Putamen (tissue), 1 donor: ENCODE results near the gene GUSB.
"Not testable (repeated sequence)": the region's sequence is repeated elsewhere in the genome, so short reads cannot be mapped to it uniquely, and the experiment has no call there.

Experiments used
- DNase-seq: peaks from one replicate; pipeline ENCODE4 v3.0.0-alpha.2; 2016; ENCODE audit warnings: low spot score

Gene GUSB

DNA sequence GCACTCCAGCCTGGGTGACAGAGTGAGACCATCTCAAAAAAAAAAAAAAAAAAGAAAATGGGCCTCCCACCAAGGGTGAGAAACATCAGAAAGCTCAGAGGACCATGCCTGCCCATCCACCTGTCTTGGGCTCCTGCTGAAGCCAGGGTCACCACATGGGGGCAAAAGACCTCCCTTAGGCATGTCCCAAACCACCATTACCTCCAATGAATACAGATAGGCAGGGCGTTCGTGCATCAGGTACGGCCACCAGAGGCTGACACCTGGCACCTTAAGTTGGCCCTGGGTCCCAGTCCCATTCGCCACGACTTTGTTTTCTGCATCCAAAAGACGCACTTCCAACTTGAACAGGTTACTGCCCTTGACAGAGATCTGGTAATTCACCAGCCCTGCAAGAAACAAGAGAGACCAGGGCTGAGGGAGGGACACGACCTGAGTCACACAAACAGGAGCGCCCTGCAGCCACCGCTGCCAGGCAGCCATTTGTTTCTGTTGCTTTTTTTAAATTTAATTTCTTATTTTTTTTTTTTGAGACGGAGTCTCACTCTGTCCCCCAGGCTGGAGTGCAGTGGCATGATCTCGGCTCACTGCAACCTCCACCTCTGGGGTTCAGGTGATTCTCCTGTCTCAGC is 6.1 kb downstream of the GUSB start:
- DNase-seq: no peak

- DNase-seq: no peak
Observed at GRCh38 chr7:65974876-65975275, 7.1 kb downstream of the GUSB start.

DNA sequence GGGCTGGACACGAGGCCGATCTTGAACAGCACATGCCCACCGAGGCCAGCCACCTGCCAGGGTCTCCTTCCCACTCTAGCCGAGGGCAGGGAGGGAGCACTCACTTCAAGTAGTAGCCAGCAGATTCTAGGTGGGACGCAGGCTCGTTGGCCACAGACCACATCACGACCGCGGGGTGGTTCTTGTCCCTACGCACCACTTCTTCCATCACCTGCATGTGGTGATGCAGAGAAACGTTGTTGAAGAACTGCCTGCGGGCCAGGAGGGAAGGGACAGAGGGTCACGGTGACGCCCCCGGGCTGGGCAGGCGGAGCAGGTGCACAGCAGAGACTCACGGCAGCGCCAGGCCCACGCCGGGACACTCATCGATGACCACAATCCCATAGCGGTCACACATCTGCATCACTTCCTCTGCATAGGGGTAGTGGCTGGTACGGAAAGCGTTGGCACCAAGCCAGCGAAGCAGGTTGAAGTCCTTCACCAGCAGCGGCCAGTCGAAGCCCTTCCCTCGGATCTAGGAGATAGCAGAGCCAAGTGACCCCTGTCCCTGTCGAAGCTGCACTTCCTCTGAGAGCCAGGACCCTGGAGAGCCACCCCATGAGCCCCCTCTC is 7.7 kb downstream of the GUSB start:
- DNase-seq: no peak

- DNase-seq: no peak
Observed at GRCh38 chr7:65972976-65973375, 9.0 kb downstream of the GUSB start.

GRCh38 chr7:65971021-65971420 is 11.0 kb downstream of the GUSB start:
- no peak for DNase-seq

GRCh38 chr7:65968256-65969185 is 13.5 kb downstream of the GUSB start:
- DNase-seq: no peak

GRCh38 chr7:65967361-65968155 is 14.5 kb downstream of the GUSB start:
- DNase-seq: no peak

DNA sequence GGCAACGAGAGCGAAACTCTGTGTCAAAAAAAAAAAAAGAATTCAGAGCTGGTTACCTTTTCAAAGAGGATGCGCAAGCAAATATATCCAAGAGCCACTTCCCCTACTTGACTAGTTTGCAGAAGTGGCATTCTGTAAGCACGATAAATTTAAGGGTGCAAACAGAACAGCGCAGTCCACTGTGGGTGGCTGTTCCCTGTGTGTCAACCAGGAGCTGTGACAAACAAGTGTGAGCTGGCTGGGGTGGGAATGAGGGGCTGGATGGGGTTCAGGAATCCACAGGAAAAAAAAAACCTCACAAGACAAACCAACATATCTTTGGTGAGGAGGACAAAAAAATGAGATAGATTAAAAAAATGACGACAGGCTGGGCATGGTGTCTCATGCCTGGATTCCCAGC is 15.9 kb downstream of the GUSB start:
- no peak for DNase-seq

- not testable (repeated sequence) for DNase-seq
Observed at GRCh38 chr7:65964671-65965070, 17.3 kb downstream of the GUSB start.

- no peak for DNase-seq
Observed at GRCh38 chr7:65962033-65962432, 20.0 kb downstream of the GUSB start.

- DNase-seq: no peak
Observed at GRCh38 chr7:65960351-65961074, 21.5 kb downstream of the GUSB start.

- DNase-seq: no peak
Observed at GRCh38 chr7:65955718-65956117, 26.3 kb downstream of the GUSB start.

- DNase-seq: peak; percentile 45
Observed at GRCh38 chr7:65953890-65954450, 28.0 kb downstream of the GUSB start.

DNA sequence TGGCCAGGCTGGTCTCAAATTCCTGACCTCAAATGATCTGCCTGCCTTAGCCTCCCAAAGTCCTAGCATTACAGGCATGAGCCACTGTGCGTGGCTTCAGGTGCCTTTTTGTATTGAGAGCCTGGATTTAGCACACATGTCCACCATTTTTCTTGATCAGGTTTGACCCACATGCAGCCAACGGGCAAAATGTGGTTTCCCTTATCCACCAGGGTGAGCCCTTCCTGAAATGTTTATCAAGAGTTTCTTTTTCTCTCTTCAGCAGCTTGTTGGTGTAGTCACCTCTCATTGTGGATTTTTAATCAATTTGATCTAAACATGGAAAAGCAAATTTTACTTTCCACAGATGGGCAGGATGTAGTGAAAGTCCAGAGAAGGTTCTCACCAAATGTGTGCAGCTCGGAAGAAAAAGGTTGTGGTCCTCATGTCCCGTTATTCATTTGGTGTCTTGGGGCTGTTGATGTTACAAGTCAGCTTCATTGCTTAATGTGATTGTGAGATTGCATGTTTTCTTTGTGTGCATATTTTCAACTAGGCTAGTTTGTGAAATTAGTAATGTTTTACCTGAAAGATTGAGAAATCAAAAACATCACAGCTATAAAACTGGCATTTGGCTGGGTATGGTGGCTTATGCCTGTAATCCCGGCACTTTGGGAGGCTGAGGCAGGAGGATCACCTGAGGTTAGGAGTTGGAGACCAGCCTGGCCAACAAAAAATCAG is 28.9 kb downstream of the GUSB start:
- no peak for DNase-seq

DNA sequence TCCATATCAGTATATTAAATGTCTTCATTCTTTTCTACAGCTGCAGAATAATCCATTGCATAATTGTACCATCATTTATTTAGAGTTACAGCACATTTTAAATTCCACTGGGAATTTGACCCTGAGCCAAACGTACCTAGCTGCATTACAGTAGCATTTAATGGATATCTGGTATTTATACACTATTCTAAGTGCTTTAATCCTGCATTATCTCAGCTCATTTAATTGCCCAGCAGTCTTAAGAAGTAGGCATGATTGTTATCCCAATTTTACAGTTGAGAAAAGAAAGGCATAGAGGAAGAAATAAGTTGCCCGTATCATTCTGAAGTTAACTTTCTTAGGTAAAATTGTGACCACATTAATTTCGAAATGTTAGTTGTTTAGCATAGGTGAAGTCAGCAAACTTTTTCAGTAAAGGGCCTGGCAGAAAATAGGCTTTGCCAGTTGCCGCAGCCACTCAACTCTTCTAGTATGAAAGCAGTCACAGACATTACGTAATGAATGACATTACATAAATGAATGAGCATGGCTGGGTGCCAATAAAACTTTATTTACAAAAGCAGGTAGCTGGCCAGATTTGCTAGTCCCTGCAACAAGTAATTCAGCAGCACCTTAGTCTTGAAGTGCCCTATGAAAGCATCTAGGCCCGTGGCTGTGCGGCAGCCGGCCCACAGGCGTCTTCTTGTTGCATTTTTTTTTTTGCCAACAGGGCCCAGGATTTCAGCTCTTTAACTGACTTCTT is 30.0 kb downstream of the GUSB start:
- no peak for DNase-seq

GRCh38 chr7:65946904-65947303 is 35.1 kb downstream of the GUSB start:
- DNase-seq: no peak

- not testable (repeated sequence) for DNase-seq
Observed at GRCh38 chr7:65945787-65946186, 36.2 kb downstream of the GUSB start.

DNA sequence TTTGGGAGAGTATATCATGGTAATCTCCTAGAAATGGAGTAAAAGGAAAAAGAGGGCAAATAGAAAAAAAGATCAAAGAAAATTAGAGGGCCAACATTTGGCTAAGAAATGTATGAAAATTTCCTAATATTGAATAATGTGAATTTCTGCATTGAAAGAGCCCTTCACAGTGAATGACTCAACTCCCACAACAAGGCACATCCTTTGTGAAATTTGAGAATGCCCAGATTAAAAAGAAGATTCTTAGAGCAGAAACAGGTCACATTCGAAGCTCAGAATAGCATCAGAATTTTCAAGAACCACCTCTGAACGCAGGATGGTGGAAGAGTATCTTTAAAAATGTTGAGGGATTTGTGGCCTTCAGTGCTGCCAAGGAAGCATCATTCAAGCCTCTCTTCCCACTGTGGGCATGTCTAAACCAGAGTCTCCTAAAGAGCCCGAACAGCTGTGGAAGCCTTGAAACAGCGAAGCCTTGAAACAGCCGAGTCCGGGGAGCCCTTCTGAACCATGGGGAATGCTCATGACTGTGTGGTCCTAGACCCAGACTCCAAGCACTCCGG is 43.6 kb downstream of the GUSB start:
- no peak for DNase-seq

- no peak for DNase-seq
Observed at GRCh38 chr7:65937296-65937695, 44.7 kb downstream of the GUSB start.
